DND-41 (cell line): Measurements from ENCODE around the gene ZCCHC14.

ENCODE experiments used
- ATAC-seq: fragments of 200-7000 bp; cut with Tn5 transposase; 3 replicates; pipeline ENCODE4 v1.9.1; 2021; ENCODE audit warnings: low read depth; ENCODE audit not compliant: insufficient read depth
- DNase-seq: peaks from one replicate; pipeline ENCODE4 v3.0.0-alpha.2; 2020
- H2AFZ ChIP-seq: 2 replicates; pipeline ENCODE4 v1.6.0; 2012; ENCODE audit warnings: low read depth, low read length
- H3K27ac ChIP-seq: 2 replicates; pipeline ENCODE4 v1.5.1; 2012; ENCODE audit warnings: low read length, inconsistent platforms
- H3K27me3 ChIP-seq: fragments of 200-600 bp; sonication (generic); 2 replicates; pipeline ENCODE4 v1.6.0; 2012; ENCODE audit warnings: low read length, mild to moderate bottlenecking, inconsistent platforms; ENCODE audit not compliant: insufficient read depth, poor library complexity
- H3K36me3 ChIP-seq: 2 replicates; pipeline ENCODE4 v1.5.1; 2012; ENCODE audit warnings: low read length, inconsistent platforms; ENCODE audit not compliant: insufficient read depth
- H3K4me1 ChIP-seq: 2 replicates; pipeline ENCODE4 v1.5.1; 2012; ENCODE audit warnings: mild to moderate bottlenecking, low read length; ENCODE audit not compliant: insufficient read depth
- H3K4me2 ChIP-seq: 2 replicates; pipeline ENCODE4 v1.6.0; 2012; ENCODE audit warnings: mild to moderate bottlenecking, moderate library complexity, low read length, inconsistent platforms; ENCODE audit not compliant: insufficient read depth
- H3K4me3 ChIP-seq, 2 experiments: fragments of 200-600 bp in 1 of 2; shearing (Covaris generic) in 1 of 2; 2 replicates each; pipeline ENCODE4 v1.5.1; 2012 to 2016; ENCODE audit warnings: inconsistent platforms in 2 of 2, low read length in 2 of 2, mild to moderate bottlenecking in 2 of 2, low read depth in 1 of 2, moderate library complexity in 1 of 2
- H3K79me2 ChIP-seq: 2 replicates; pipeline ENCODE4 v1.6.0; 2012; ENCODE audit warnings: low read length, inconsistent platforms; ENCODE audit not compliant: insufficient read depth
- H3K9ac ChIP-seq: 2 replicates; pipeline ENCODE4 v1.6.0; 2012; ENCODE audit warnings: low read depth, mild to moderate bottlenecking, inconsistent platforms, low read length, moderate library complexity
- H3K9me3 ChIP-seq: 2 replicates; pipeline ENCODE4 v1.5.1; 2012; ENCODE audit warnings: low read length, moderate library complexity, mild to moderate bottlenecking, inconsistent platforms; ENCODE audit not compliant: insufficient read depth, severe bottlenecking
- H4K20me1 ChIP-seq: 2 replicates; pipeline ENCODE4 v1.6.0; 2012; ENCODE audit warnings: low read length; ENCODE audit not compliant: insufficient read depth
- EZH2 ChIP-seq: IDR thresholded peaks from 3 replicates; pipeline ENCODE4 v1.6.1; 2012; ENCODE audit warnings: borderline replicate concordance, low read depth, mild to moderate bottlenecking, moderate library complexity, low read length, inconsistent platforms; ENCODE audit not compliant: severe bottlenecking
- TF ChIP-seq, protein P1 (sequence below): IDR thresholded peaks from 2 replicates; pipeline ENCODE4 v1.5.1; 2012; ENCODE audit warnings: borderline replicate concordance, low read length, moderate library complexity, mild to moderate bottlenecking; ENCODE audit not compliant: poor library complexity, severe bottlenecking; ENCODE audit errors: extremely low read depth

Gene ZCCHC14

DNA sequence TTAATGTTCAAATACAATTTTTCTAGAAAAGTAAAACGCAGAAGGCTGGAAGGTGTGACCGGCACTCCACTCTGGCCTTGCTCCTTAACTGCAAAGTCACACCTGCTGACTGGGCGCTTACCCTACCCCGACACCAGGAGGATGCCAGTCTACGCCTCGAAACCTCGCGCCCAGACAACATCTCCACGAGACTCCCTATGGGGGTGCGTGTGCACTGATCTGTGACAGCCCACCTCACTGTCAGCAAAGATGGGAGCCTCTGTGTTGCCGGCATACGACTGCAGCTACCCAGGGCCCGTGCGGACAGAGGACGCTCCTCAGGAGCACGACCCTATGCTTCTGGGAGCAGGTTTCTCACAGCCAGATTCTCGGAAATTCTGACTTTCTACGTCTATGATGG, 74.6 kb downstream of the ZCCHC14 start:
- ATAC-seq, result no peak
- H3K79me2 ChIP-seq, result no peaks in the 10 kb centered on the region
- no peaks in the 10 kb centered on the region for H3K9me3 ChIP-seq
- no peak overlapping the region for H3K9ac ChIP-seq
- H3K4me3 ChIP-seq, result no peak overlapping the region
- H3K4me2 ChIP-seq, result no peak overlapping the region
- no peak overlapping the region for H2AFZ ChIP-seq
- H3K4me1 ChIP-seq, result no peaks in the 10 kb centered on the region
- TF ChIP-seq EZH2, result no peak
- TF ChIP-seq, protein P1, sequence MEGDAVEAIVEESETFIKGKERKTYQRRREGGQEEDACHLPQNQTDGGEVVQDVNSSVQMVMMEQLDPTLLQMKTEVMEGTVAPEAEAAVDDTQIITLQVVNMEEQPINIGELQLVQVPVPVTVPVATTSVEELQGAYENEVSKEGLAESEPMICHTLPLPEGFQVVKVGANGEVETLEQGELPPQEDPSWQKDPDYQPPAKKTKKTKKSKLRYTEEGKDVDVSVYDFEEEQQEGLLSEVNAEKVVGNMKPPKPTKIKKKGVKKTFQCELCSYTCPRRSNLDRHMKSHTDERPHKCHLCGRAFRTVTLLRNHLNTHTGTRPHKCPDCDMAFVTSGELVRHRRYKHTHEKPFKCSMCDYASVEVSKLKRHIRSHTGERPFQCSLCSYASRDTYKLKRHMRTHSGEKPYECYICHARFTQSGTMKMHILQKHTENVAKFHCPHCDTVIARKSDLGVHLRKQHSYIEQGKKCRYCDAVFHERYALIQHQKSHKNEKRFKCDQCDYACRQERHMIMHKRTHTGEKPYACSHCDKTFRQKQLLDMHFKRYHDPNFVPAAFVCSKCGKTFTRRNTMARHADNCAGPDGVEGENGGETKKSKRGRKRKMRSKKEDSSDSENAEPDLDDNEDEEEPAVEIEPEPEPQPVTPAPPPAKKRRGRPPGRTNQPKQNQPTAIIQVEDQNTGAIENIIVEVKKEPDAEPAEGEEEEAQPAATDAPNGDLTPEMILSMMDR, result no peak
- H3K27ac ChIP-seq, result no peak overlapping the region
- H4K20me1 ChIP-seq, result 0 out of 2 replicates have a peak, but pooled peaks cover 3% of the 10 kb centered on the region
- DNase-seq, result no peak
- H3K27me3 ChIP-seq, result no peaks in the 10 kb centered on the region
- H3K36me3 ChIP-seq, result no peaks in the 10 kb centered on the region

DNA sequence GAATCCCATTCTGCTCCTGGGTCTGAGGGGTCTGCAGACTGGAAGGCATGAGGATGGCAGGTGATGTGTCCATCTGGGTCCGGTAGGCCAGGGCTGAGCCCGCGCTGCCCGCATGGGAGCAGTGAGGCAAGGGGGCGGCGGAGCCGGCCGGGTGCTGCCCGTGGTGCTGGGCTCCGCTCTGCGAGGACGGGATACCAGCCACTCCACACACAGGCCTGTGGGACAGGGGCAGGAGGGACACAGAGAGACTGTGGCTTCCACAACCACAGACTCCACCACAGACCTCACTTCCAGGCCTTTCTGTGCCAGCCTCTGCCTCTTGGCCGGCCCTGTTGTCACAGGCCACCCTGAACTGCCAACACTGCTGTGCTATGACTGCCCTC, 75.3 kb downstream of the ZCCHC14 start:
- 0 out of 2 replicates have a peak, but pooled peaks cover 3% of the 10 kb centered on the region for H4K20me1 ChIP-seq
- H3K4me2 ChIP-seq, result no peak overlapping the region
- no peaks in the 10 kb centered on the region for H3K9me3 ChIP-seq
- H3K27me3 ChIP-seq, result no peaks in the 10 kb centered on the region
- TF ChIP-seq, protein P1, result no peak
- no peak for TF ChIP-seq EZH2
- H3K4me1 ChIP-seq, result no peaks in the 10 kb centered on the region
- H3K4me3 ChIP-seq, result no peak overlapping the region
- H3K79me2 ChIP-seq, result no peaks in the 10 kb centered on the region
- no peak overlapping the region for H2AFZ ChIP-seq
- DNase-seq (no peak), ATAC-seq (no peak)
- H3K9ac ChIP-seq, result no peak overlapping the region
- H3K27ac ChIP-seq, result no peak overlapping the region
- no peaks in the 10 kb centered on the region for H3K36me3 ChIP-seq

DNA sequence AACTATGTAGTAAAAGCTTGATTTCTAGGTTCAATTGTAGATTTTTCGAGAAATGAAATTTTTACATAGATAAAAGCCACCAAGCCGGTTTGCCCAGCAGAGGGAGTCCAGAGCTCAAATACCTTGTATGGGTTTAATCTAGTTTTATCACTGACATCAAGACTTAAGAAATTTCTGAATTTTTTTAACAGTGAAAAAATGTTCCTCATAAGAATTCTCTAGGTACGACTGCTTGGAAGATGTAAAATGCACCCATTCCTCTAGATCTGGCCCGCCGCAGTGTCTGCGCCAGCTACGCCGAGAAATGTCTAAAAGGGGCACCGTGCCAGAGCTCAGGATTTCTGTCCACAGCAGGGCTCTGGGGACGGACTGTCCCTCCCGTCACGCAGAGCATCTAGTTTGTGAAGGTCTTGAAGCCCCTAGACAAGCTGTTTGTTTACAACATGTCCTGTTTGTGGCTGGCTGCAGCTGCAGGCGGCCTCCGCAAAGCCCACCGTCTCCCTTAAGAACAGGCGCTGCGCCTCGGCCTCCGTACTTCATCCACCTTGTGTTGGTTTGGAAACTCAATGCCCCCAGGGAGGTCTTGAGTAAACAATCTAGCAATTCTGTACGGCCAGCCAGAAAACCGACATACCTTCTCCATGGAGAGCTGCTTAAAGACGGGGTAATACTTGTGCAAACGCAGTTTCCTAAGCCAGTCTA, 75.8 kb downstream of the ZCCHC14 start:
- no peak overlapping the region for H3K27ac ChIP-seq
- H3K79me2 ChIP-seq, result no peaks in the 10 kb centered on the region
- H3K36me3 ChIP-seq, result no peaks in the 10 kb centered on the region
- no peak overlapping the region for H3K9ac ChIP-seq
- no peaks in the 10 kb centered on the region for H3K4me1 ChIP-seq
- TF ChIP-seq, protein P1, result peak; percentile 58
- TF ChIP-seq EZH2, result no peak
- H3K4me3 ChIP-seq, result no peak overlapping the region
- ATAC-seq, result no peak
- no peak overlapping the region for H3K4me2 ChIP-seq
- 0 out of 2 replicates have a peak, but pooled peaks cover 3% of the 10 kb centered on the region for H4K20me1 ChIP-seq
- H2AFZ ChIP-seq, result no peak overlapping the region
- no peaks in the 10 kb centered on the region for H3K27me3 ChIP-seq
- no peaks in the 10 kb centered on the region for H3K9me3 ChIP-seq
- DNase-seq, result no peak

DNA sequence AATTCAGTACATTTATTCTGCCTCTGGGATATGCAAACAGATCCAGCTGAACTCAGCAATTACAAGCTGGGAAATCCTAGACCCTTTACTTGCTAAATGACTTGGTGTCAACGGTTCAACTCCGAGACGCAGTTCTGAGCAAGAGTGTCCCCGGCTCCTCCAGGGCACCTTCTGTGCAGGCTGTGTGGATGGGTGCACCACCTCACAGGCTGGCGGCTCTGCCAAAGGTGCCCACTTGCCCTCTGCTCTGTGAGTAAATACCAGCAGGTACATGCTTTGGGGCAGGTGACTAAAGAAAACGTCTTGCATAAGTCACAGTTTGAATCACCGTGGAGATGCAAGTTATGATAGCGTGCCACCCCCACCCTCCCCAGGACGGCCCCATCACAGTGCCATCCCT, 77.4 kb downstream of the ZCCHC14 start:
- Histone ChIP-seq H3K9me3 (no peaks in the 10 kb centered on the region), H2AFZ (no peak overlapping the region), H3K27ac (no peak overlapping the region), H3K79me2 (no peaks in the 10 kb centered on the region), H3K27me3 (no peaks in the 10 kb centered on the region), H3K4me2 (no peak overlapping the region), H3K4me1 (no peaks in the 10 kb centered on the region), H3K36me3 (no peaks in the 10 kb centered on the region), H3K4me3 (no peak overlapping the region), H3K9ac (no peak overlapping the region), H4K20me1 (no peaks in the 10 kb centered on the region)
- ATAC-seq (no peak), DNase-seq (no peak)
- TF ChIP-seq EZH2, result no peak
- TF ChIP-seq, protein P1, result no peak
